GM12878 (cell line): Measurements from ENCODE around the gene PSAT1.

Experiments used
- BHLHE40 ChIP-seq, 2 experiments: fragments of 450-650 bp in 1 of 2; IDR thresholded peaks; 2 replicates each; pipeline ENCODE4 v1.6.1; 2011 to 2017; ENCODE audit warnings: low read depth in 2 of 2, borderline replicate concordance in 1 of 2, improper control_type of control experiment in 1 of 2, low read length in 1 of 2, mild to moderate bottlenecking in 1 of 2
- CTCF ChIP-seq, 3 experiments: IDR thresholded peaks in 2 of 3; conservative IDR thresholded peaks in 1 of 3; 2 replicates each; pipeline ENCODE4 v1.5.1; 2011; ENCODE audit warnings: low read depth in 3 of 3, low read length in 3 of 3, mild to moderate bottlenecking in 3 of 3, control low read depth in 2 of 3, moderate library complexity in 2 of 3, inconsistent platforms in 1 of 3, mixed read lengths in 1 of 3; ENCODE audit not compliant: control insufficient read depth in 2 of 3, insufficient read depth in 1 of 3; ENCODE audit errors: extremely low read depth in 1 of 3
- GABPA ChIP-seq: IDR thresholded peaks from 2 replicates; pipeline ENCODE4 v1.6.1; 2014; ENCODE audit warnings: antibody characterized with exemption, low read depth, mild to moderate bottlenecking, inconsistent platforms
- MXI1 ChIP-seq: fragments of 150-350 bp; IDR thresholded peaks from 2 replicates; pipeline ENCODE4 v1.6.1; 2011; ENCODE audit warnings: low read depth, mild to moderate bottlenecking, inconsistent platforms, low read length, improper control_type of control experiment
- PKNOX1 ChIP-seq: fragments of 450-650 bp; IDR thresholded peaks from 2 replicates; pipeline ENCODE4 v1.6.1; 2016; ENCODE audit warnings: mild to moderate bottlenecking
- TAF1 ChIP-seq: IDR thresholded peaks from 2 replicates; pipeline ENCODE4 v1.6.1; 2011; ENCODE audit warnings: mild to moderate bottlenecking, low read depth, low read length, borderline replicate concordance
- YY1 ChIP-seq: IDR thresholded peaks from 2 replicates; pipeline ENCODE4 v1.6.1; 2011; ENCODE audit warnings: low read depth, mild to moderate bottlenecking, low read length
- ZBED1 ChIP-seq: IDR thresholded peaks from 2 replicates; pipeline ENCODE4 v1.6.1; 2016; ENCODE audit warnings: borderline replicate concordance

- TF ChIP-seq BHLHE40 (IDR thresholded peaks at IDR 0.05; ENCODE audit: borderline replicate concordance in 1 of 2, low read depth in 2 of 2, low read length in 1 of 2) (no peak), CTCF (IDR thresholded peaks at IDR 0.05 in 2 of 3, conservative IDR thresholded peaks at IDR 0.05 in 1 of 3; ENCODE audit: control insufficient read depth in 2 of 3, extremely low read depth in 1 of 3, insufficient read depth in 1 of 3, low read depth in 3 of 3, low read length in 3 of 3) (peak; percentile 37 to 63 (median 47); a peak in 4 of 6 replicates), YY1 (no peak), PKNOX1 (no peak), GABPA (no peak), TAF1 (no peak), ZBED1 (no peak), MXI1 (no peak)
These were observed 35.4 kb upstream of the PSAT1 start for GRCh38 chr9:78261403-78262001.
